Activated B cell treated with CpG ODN at 0.5 μM for 24 hours (primary cell): ENCODE data around the gene ERBB4. TPM values are rescaled to one million over a fixed set of nuclear protein-coding genes. Genes with fewer than 3 reads are reported as not detected.

Experiments
- ATAC-seq: fragments of 200-7000 bp; cut with Tn5 transposase; one replicate; pipeline ENCODE4 v1.10.0; 2021; ENCODE audit warnings: low read depth, mild to moderate bottlenecking, moderate library complexity
- CTCF ChIA-PET: fragments of 350-600 bp; sonication (Branson Sonifier 250); formaldehyde crosslinking; loops from one replicate; lab custom pipeline; 2021; ENCODE audit warnings: antibody characterized with exemption; lab: Charles Lee
- POLR2A ChIA-PET: fragments of 350-600 bp; sonication (Branson Sonifier 250); formaldehyde crosslinking; loops from one replicate; lab custom pipeline; 2021; ENCODE audit warnings: antibody characterized with exemption; lab: Charles Lee
- DNase-seq: peaks from one replicate; pipeline ENCODE4 v3.0.0; 2022
- H3K27ac Mint-ChIP-seq: one replicate; pipeline ENCODE4 v1.8.0; 2020; ENCODE audit warnings: mixed read lengths
- H3K27me3 Mint-ChIP-seq: one replicate; pipeline ENCODE4 v1.8.0; 2021; ENCODE audit warnings: mixed read lengths
- H3K36me3 Mint-ChIP-seq: one replicate; pipeline ENCODE4 v1.8.0; 2021; ENCODE audit warnings: low read depth, mixed read lengths
- H3K4me1 Mint-ChIP-seq: one replicate; pipeline ENCODE4 v1.8.0; 2021; ENCODE audit warnings: mixed read lengths
- H3K4me3 Mint-ChIP-seq: one replicate; pipeline ENCODE4 v1.8.0; 2020; ENCODE audit warnings: mild to moderate bottlenecking, mixed read lengths
- H3K9me3 Mint-ChIP-seq: one replicate; pipeline ENCODE4 v1.8.0; 2020; ENCODE audit warnings: mixed read lengths
- intact Hi-C: fragments of 100-400 bp; cut with micrococcal nuclease; formaldehyde crosslinking; loops from one replicate; pipeline ENCODE4 v1.15.1; 2024
- total RNA-seq: library from RNA; stranded (reverse); gene quantifications from 2 replicates; pipeline ENCODE4 v1.2.3, GENCODE V29; 2022
- TF ChIP-seq, protein P1 (sequence below): fragments of 200-600 bp; IDR thresholded peaks from one replicate; pipeline ENCODE4 v1.8.0; 2022; ENCODE audit warnings: antibody characterized with exemption, mild to moderate bottlenecking

ERBB4 gene
- total RNA-seq, 1 donor from 2014 or later, result not detected

- H3K27me3 Mint-ChIP-seq, result no peaks in the 10 kb centered on the region
- intact Hi-C loops, result no loop called here
- TF ChIP-seq, protein P1, sequence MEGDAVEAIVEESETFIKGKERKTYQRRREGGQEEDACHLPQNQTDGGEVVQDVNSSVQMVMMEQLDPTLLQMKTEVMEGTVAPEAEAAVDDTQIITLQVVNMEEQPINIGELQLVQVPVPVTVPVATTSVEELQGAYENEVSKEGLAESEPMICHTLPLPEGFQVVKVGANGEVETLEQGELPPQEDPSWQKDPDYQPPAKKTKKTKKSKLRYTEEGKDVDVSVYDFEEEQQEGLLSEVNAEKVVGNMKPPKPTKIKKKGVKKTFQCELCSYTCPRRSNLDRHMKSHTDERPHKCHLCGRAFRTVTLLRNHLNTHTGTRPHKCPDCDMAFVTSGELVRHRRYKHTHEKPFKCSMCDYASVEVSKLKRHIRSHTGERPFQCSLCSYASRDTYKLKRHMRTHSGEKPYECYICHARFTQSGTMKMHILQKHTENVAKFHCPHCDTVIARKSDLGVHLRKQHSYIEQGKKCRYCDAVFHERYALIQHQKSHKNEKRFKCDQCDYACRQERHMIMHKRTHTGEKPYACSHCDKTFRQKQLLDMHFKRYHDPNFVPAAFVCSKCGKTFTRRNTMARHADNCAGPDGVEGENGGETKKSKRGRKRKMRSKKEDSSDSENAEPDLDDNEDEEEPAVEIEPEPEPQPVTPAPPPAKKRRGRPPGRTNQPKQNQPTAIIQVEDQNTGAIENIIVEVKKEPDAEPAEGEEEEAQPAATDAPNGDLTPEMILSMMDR, result no peak
- H3K27ac Mint-ChIP-seq, result no peak overlapping the region
- no peaks in the 10 kb centered on the region for H3K36me3 Mint-ChIP-seq
- DNase-seq (no peak), ATAC-seq (no peak)
- POLR2A ChIA-PET, result no interaction called here
- no peaks in the 10 kb centered on the region for H3K9me3 Mint-ChIP-seq
- CTCF ChIA-PET, result no interaction called here
- no peaks in the 10 kb centered on the region for H3K4me1 Mint-ChIP-seq
- H3K4me3 Mint-ChIP-seq, result no peak overlapping the region
Measured at GRCh38 chr2:212517693-212518092, 20.9 kb downstream of the ERBB4 start.

GRCh38 chr2:212505586-212505985, 33.0 kb downstream of the ERBB4 start:
- ChIA-PET CTCF (no interaction called here), POLR2A (no interaction called here)
- TF ChIP-seq, protein P1, result no peak
- Mint-ChIP-seq H3K36me3 (no peaks in the 10 kb centered on the region), H3K4me1 (no peaks in the 10 kb centered on the region), H3K9me3 (no peaks in the 10 kb centered on the region), H3K27ac (no peak overlapping the region), H3K4me3 (no peak overlapping the region), H3K27me3 (no peaks in the 10 kb centered on the region)
- ATAC-seq (no peak), DNase-seq (no peak)
- intact Hi-C loops, result no loop called here

DNA sequence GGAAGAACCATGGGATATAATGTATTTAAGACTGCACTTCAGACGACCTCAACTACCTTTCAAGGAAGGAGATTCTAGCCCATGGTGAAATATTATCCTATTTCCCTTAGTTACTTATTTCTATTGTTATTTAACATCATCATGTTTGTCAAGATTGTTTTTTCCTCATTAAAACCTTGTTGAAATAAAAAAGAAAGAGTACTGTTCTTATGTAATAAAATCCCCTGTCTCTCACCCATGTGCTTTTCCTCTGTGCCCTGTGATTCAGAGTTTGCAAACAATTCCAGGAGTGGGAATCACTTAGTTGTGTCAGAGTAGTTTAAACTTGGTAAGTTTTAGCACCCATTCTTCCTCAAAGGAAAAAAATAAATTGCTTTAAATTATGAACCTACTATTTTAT, 43.6 kb downstream of the ERBB4 start:
- CTCF ChIA-PET, result no interaction called here
- no peaks in the 10 kb centered on the region for H3K27me3 Mint-ChIP-seq
- POLR2A ChIA-PET, result no interaction called here
- H3K4me3 Mint-ChIP-seq, result no peak overlapping the region
- TF ChIP-seq, protein P1, result no peak
- intact Hi-C loops, result no loop called here
- no peaks in the 10 kb centered on the region for H3K4me1 Mint-ChIP-seq
- H3K9me3 Mint-ChIP-seq, result no peaks in the 10 kb centered on the region
- DNase-seq, result no peak
- ATAC-seq, result no peak
- no peak overlapping the region for H3K27ac Mint-ChIP-seq
- no peaks in the 10 kb centered on the region for H3K36me3 Mint-ChIP-seq

DNA sequence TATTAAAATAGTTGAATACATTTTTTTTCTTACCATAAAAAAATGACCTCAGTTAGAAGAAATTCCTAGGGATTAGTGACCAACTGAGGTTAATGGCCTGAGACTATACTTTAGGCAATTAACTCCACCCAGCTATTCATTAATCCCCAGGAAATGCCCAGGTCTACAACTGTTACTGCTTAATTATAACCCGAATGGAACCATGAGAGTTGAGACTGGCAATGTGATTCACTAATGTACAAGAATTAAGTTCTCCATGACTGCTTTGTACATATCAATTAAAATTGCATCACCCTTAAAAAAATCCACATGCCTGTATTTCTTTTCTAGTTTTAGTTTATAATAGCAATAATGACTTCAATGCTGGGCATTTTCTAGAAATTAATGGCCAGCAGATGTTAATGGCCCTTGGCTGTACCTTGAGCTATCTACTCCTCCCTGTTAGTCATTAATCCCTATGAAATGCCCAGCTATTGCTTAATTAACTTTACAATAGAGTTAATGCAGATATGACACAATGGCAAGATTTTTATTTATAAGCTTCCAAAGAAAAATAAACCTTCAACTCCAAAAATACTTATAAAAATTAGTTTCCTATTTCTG, 44.1 kb downstream of the ERBB4 start:
- CTCF ChIA-PET, result no interaction called here
- DNase-seq (no peak), ATAC-seq (no peak)
- intact Hi-C loops, result no loop called here
- Mint-ChIP-seq H3K4me3 (no peak overlapping the region), H3K27ac (no peak overlapping the region), H3K27me3 (no peaks in the 10 kb centered on the region), H3K4me1 (no peaks in the 10 kb centered on the region), H3K36me3 (no peaks in the 10 kb centered on the region), H3K9me3 (no peaks in the 10 kb centered on the region)
- TF ChIP-seq, protein P1, result no peak
- POLR2A ChIA-PET, result no interaction called here

GRCh38 chr2:212489719-212490346, 48.8 kb downstream of the ERBB4 start:
- H3K9me3 Mint-ChIP-seq, result no peaks in the 10 kb centered on the region
- ATAC-seq (no peak), DNase-seq (no peak)
- H3K4me3 Mint-ChIP-seq, result no peak overlapping the region
- ChIA-PET POLR2A (no interaction called here), CTCF (no interaction called here)
- no peak overlapping the region for H3K27ac Mint-ChIP-seq
- intact Hi-C loops, result no loop called here
- no peaks in the 10 kb centered on the region for H3K4me1 Mint-ChIP-seq
- no peaks in the 10 kb centered on the region for H3K36me3 Mint-ChIP-seq
- TF ChIP-seq, protein P1, result no peak
- no peaks in the 10 kb centered on the region for H3K27me3 Mint-ChIP-seq
